AG09319 (cell line): Measurements from ENCODE around the gene RPAP3.
A peak's percentile ranks its signal among the peaks of the same experiment; 100 is the strongest.
"Not testable (repeated sequence)": the region's sequence is repeated elsewhere in the genome, so short reads cannot be mapped to it uniquely, and the experiment has no call there.

ENCODE experiments used
- DNase-seq: peaks from one replicate; pipeline ENCODE4 v3.0.0-alpha.2; 2010; ENCODE audit warnings: low read depth; ENCODE audit errors: extremely low read depth
- CTCF ChIP-seq: IDR thresholded peaks from 2 replicates; pipeline ENCODE4 v1.5.1; 2011; ENCODE audit warnings: low read depth, mild to moderate bottlenecking, inconsistent platforms, low read length, moderate library complexity

The RPAP3 gene

GRCh38 chr12:47672068-47672467, 33.8 kb downstream of the RPAP3 start:
- TF ChIP-seq CTCF = no peak
- DNase-seq = no peak

GRCh38 chr12:47667935-47668334, 37.9 kb downstream of the RPAP3 start:
- DNase-seq = not testable (repeated sequence)

- TF ChIP-seq CTCF = no peak
Measured at GRCh38 chr12:47652521-47653234, 53.2 kb downstream of the RPAP3 start.

GRCh38 chr12:47651368-47652254, 54.2 kb downstream of the RPAP3 start:
- peak; percentile 59 for TF ChIP-seq CTCF
- peak; percentile 39 for DNase-seq

More at GRCh38 chr12:47652521-47653234, 53.2 kb downstream of the RPAP3 start:
- no peak for DNase-seq

GRCh38 chr12:47650469-47650868, 55.4 kb downstream of the RPAP3 start:
- TF ChIP-seq CTCF = no peak
- no peak for DNase-seq

- no peak for DNase-seq
- no peak for TF ChIP-seq CTCF
Measured at GRCh38 chr12:47649381-47649780, 56.4 kb downstream of the RPAP3 start.

GRCh38 chr12:47648056-47648579, 57.7 kb downstream of the RPAP3 start:
- no peak for DNase-seq
- no peak for TF ChIP-seq CTCF

- not testable (repeated sequence) for DNase-seq
Measured at GRCh38 chr12:47642310-47642709, 63.5 kb downstream of the RPAP3 start.
